DMS79 (cell line): Measurements from ENCODE around the gene ZNF891.

Experiments
- DNase-seq: peaks from one replicate; lab custom pipeline; 2025; lab: John Stamatoyannopoulos, UW

Gene ZNF891

GRCh38 chr12:133061954-133062353 lies 68.1 kb downstream of the ZNF891 start:
- no peak for DNase-seq

- no peak for DNase-seq
Measured at GRCh38 chr12:133058203-133059113, 71.6 kb downstream of the ZNF891 start.

- DNase-seq = no peak
Measured at GRCh38 chr12:133057446-133057845, 72.6 kb downstream of the ZNF891 start.
